HL-60 (cell line): ENCODE data around the gene WRNIP1.

ENCODE experiments used
- DNase-seq, 2 experiments: peaks; one replicate each; pipeline ENCODE4 v3.0.0-alpha.2; 2010 to 2020; ENCODE audit warnings: low read depth in 1 of 2, low spot score in 1 of 2
- H3K27ac ChIP-seq: fragments of 250-450 bp; sonication (Bioruptor Pico); replicated peaks from 2 replicates; pipeline ENCODE4 v1.5.1; 2020; ENCODE audit warnings: mild to moderate bottlenecking, moderate library complexity
- H3K27me3 ChIP-seq: fragments of 250-450 bp; sonication (Bioruptor Pico); 2 replicates; pipeline ENCODE4 v1.5.1; 2021; ENCODE audit warnings: mild to moderate bottlenecking, moderate library complexity; ENCODE audit not compliant: insufficient read depth, poor library complexity, severe bottlenecking
- H3K4me3 ChIP-seq: replicated peaks from 2 replicates; pipeline ENCODE4 v1.5.1; 2011; ENCODE audit warnings: mild to moderate bottlenecking, control low read depth, low read length; ENCODE audit not compliant: insufficient read depth
- CTCF ChIP-seq: IDR thresholded peaks from one replicate; pipeline ENCODE4 v1.5.1; 2011; ENCODE audit warnings: low read length, control low read depth, inconsistent platforms; ENCODE audit not compliant: insufficient read depth
- GABPA ChIP-seq: IDR thresholded peaks from 2 replicates; pipeline ENCODE4 v1.6.1; 2012; ENCODE audit warnings: low read depth
- POLR2AphosphoS5 ChIP-seq: IDR thresholded peaks from 2 replicates; pipeline ENCODE4 v1.6.1; 2012; ENCODE audit warnings: low read depth
- SPI1 ChIP-seq: IDR thresholded peaks from 2 replicates; pipeline ENCODE4 v1.6.1; 2012; ENCODE audit warnings: low read depth, mild to moderate bottlenecking, borderline replicate concordance
- TF ChIP-seq, protein P1 (sequence below): IDR thresholded peaks from 2 replicates; pipeline ENCODE4 v1.6.1; 2012; ENCODE audit warnings: low read depth; ENCODE audit not compliant: insufficient replicate concordance

Gene WRNIP1

GRCh38 chr6:2810092-2810671 is 45.0 kb downstream of the WRNIP1 start:
- no peak overlapping the region for H3K4me3 ChIP-seq
- TF ChIP-seq CTCF (no peak), GABPA (no peak), SPI1 (no peak), POLR2AphosphoS5 (no peak)
- TF ChIP-seq, protein P1, sequence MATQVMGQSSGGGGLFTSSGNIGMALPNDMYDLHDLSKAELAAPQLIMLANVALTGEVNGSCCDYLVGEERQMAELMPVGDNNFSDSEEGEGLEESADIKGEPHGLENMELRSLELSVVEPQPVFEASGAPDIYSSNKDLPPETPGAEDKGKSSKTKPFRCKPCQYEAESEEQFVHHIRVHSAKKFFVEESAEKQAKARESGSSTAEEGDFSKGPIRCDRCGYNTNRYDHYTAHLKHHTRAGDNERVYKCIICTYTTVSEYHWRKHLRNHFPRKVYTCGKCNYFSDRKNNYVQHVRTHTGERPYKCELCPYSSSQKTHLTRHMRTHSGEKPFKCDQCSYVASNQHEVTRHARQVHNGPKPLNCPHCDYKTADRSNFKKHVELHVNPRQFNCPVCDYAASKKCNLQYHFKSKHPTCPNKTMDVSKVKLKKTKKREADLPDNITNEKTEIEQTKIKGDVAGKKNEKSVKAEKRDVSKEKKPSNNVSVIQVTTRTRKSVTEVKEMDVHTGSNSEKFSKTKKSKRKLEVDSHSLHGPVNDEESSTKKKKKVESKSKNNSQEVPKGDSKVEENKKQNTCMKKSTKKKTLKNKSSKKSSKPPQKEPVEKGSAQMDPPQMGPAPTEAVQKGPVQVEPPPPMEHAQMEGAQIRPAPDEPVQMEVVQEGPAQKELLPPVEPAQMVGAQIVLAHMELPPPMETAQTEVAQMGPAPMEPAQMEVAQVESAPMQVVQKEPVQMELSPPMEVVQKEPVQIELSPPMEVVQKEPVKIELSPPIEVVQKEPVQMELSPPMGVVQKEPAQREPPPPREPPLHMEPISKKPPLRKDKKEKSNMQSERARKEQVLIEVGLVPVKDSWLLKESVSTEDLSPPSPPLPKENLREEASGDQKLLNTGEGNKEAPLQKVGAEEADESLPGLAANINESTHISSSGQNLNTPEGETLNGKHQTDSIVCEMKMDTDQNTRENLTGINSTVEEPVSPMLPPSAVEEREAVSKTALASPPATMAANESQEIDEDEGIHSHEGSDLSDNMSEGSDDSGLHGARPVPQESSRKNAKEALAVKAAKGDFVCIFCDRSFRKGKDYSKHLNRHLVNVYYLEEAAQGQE = no peak
- DNase-seq = peak in 1 of 2 experiments; percentile 64

GRCh38 chr6:2812695-2813094 is 47.5 kb downstream of the WRNIP1 start:
- no peak for TF ChIP-seq SPI1
- TF ChIP-seq, protein P1 = no peak
- no peak for TF ChIP-seq POLR2AphosphoS5
- TF ChIP-seq GABPA = no peak
- no peak for TF ChIP-seq CTCF
- no peak for DNase-seq
- H3K4me3 ChIP-seq = no peak overlapping the region
- no peak overlapping the region for H3K27ac ChIP-seq
- H3K27me3 ChIP-seq = no peaks in the 10 kb centered on the region

More at GRCh38 chr6:2810092-2810671, 45.0 kb downstream of the WRNIP1 start:
- Histone ChIP-seq H3K27me3 (no peaks in the 10 kb centered on the region), H3K27ac (peak overlapping the region; percentile 42)

- Histone ChIP-seq H3K4me3 (no peak overlapping the region), H3K27me3 (no peaks in the 10 kb centered on the region), H3K27ac (no peak overlapping the region)
- TF ChIP-seq SPI1 (no peak), GABPA (no peak), POLR2AphosphoS5 (no peak), CTCF (no peak)
- TF ChIP-seq, protein P1 = no peak
- no peak for DNase-seq
Observed at GRCh38 chr6:2816158-2816557, 51.0 kb downstream of the WRNIP1 start.
